IPS-18a (cell line): Measurements from ENCODE around the gene NMBR.
"Not testable (repeated sequence)": the region's sequence is repeated elsewhere in the genome, so short reads cannot be mapped to it uniquely, and the experiment has no call there.

Experiments used
- H3K27ac ChIP-seq: one replicate; pipeline ENCODE4 v1.5.1; 2013; ENCODE audit warnings: low read length
- H3K27me3 ChIP-seq: one replicate; pipeline ENCODE4 v1.6.1; 2013; ENCODE audit warnings: mild to moderate bottlenecking, low read length; ENCODE audit not compliant: control insufficient read depth, insufficient read depth
- H3K36me3 ChIP-seq: one replicate; pipeline ENCODE4 v1.6.1; 2013; ENCODE audit warnings: low read depth, low read length; ENCODE audit not compliant: control insufficient read depth
- H3K4me1 ChIP-seq: one replicate; pipeline ENCODE4 v1.6.1; 2013; ENCODE audit warnings: low read depth, low read length; ENCODE audit not compliant: control insufficient read depth
- H3K4me3 ChIP-seq: one replicate; pipeline ENCODE4 v1.5.1; 2013; ENCODE audit warnings: low read length
- H3K9ac ChIP-seq: one replicate; pipeline ENCODE4 v1.6.1; 2013; ENCODE audit warnings: mild to moderate bottlenecking, low read length, moderate library complexity
- H3K9me3 ChIP-seq: one replicate; pipeline ENCODE4 v1.6.1; 2013; ENCODE audit warnings: low read depth, low read length; ENCODE audit not compliant: control insufficient read depth

The NMBR gene

DNA sequence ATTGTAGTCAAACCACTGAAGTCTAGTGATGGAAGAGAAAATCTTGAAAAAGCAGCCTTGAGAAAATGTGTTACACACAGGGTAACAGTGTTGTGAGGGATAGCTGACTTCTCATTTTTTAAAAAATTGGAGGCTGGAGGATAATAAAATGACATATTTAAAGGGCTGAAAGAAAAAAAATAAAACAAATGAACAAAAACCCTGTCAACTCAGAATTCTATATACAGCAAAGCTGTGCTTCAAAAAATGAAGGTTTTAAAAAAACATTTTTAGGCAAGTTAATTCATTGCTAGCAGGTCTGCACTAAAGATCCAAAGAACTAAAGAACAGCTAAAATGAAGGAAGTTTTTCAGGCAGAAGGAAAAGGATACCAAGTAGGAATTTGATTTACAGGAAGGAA is 31.2 kb upstream of the NMBR start:
- Histone ChIP-seq H3K4me1 (no peaks in the 10 kb centered on the region), H3K9me3 (no peaks in the 10 kb centered on the region), H3K4me3 (no peak overlapping the region), H3K27ac (no peak overlapping the region), H3K36me3 (peaks cover 11% of the 10 kb centered on the region), H3K27me3 (no peaks in the 10 kb centered on the region), H3K9ac (no peak overlapping the region)

DNA sequence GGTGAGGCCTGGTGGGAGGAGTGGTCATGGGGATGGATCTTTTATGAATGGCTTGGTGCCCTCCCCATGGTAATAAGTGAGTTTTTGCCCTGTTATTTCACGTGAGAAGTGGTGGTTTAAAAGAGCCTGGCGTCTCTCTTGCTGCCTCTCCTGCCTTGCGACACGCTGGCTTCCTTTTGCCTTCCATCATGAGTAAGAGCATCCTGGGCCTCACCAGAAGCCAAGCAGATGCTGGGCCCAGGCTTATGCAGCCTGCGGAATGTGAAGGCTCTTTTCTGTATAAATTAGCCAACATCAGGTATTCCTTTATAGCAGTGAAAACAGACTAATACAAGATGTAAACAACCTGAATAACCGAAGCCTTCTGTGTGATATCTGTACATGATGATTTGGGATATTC is 27.8 kb upstream of the NMBR start:
- H3K9me3 ChIP-seq: no peaks in the 10 kb centered on the region
- peaks cover 39% of the 10 kb centered on the region for H3K36me3 ChIP-seq
- no peaks in the 10 kb centered on the region for H3K4me1 ChIP-seq
- H3K4me3 ChIP-seq: no peak overlapping the region
- no peaks in the 10 kb centered on the region for H3K27me3 ChIP-seq
- no peak overlapping the region for H3K27ac ChIP-seq
- H3K9ac ChIP-seq: no peak overlapping the region

DNA sequence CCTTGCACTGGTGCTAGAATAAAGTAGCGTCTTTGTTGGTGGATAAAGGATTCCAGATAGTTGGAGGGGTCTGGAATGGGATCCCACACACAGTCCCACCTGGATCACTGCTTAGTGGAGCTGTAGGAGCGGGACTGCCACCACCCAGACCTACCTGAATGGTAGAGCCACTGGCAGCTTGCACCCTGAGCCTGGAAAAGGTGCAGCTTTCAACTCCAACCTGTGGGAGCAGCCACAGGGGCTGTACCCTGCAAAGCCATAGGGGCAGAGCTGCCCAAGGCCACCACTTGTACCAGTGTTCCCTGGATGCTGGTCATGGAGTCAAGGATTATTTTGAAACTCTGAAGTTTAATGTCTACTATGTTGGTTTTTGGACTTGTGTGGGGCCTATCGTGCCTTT is 27.1 kb upstream of the NMBR start:
- no peaks in the 10 kb centered on the region for H3K9me3 ChIP-seq
- H3K27me3 ChIP-seq: no peaks in the 10 kb centered on the region
- H3K4me1 ChIP-seq: no peaks in the 10 kb centered on the region
- no peak overlapping the region for H3K9ac ChIP-seq
- peaks cover 39% of the 10 kb centered on the region for H3K36me3 ChIP-seq
- H3K27ac ChIP-seq: no peak overlapping the region
- H3K4me3 ChIP-seq: no peak overlapping the region

DNA sequence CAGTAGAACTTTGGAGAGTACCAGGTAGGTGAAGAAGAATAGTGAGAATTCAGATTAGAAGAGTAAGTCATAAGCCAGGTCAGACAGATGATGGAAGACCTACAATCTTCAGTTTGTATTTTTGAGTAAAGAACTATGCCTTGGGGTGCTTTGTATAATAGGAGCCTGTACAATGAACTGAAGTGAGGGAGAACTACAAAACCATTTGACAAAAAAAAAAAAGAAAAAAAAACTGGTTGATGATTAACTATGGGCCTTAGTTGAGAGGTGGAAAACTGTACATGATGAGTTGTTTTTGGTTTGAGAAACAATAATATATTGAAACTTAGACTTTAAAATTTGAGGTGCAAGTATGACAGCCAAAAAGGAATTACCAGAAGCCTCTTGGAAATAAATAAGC is 25.8 kb upstream of the NMBR start:
- Histone ChIP-seq H3K27ac (no peak overlapping the region), H3K27me3 (no peaks in the 10 kb centered on the region), H3K36me3 (peaks cover 41% of the 10 kb centered on the region), H3K9me3 (no peaks in the 10 kb centered on the region), H3K4me3 (no peak overlapping the region), H3K9ac (no peak overlapping the region), H3K4me1 (no peaks in the 10 kb centered on the region)

DNA sequence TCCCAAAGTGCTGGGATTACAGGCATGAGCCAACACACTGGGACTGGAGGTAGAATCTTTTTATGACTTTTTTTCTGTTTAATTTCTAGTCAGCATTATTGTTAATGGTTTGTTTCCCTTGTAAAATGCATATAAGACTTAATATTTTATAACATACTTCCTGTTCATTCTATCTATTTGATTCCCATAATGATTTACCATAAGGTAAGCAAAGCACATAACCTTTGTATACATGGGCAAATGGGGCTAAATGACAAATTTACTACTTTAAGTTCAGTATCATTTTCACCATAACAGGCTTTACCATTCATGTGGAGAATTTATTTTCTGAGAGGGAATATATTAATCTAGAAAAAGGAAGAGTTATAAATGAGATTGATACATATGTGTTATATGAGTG is 24.4 kb upstream of the NMBR start:
- Histone ChIP-seq H3K27me3 (no peaks in the 10 kb centered on the region), H3K9ac (no peak overlapping the region), H3K27ac (no peak overlapping the region), H3K36me3 (peaks cover 50% of the 10 kb centered on the region), H3K4me3 (no peak overlapping the region), H3K4me1 (no peaks in the 10 kb centered on the region), H3K9me3 (no peaks in the 10 kb centered on the region)

DNA sequence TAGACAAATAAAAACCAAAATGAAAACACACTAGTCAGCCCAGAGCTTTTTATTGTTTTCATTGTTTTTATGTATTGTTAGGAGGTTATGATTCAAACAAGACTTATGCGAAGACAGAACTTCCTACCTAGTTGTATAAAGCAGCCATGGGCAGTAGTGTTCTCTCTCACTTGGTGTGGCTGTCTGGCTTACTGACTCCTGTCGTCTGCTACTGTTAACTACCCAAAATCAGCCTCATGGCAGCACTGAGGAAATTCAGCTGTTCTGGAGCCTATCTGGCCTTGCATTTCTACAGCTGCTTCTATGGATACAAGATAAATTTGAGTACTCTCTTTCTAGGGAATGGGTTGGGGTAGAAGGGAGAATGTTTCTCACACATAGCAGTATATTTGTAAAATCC is 20.6 kb upstream of the NMBR start:
- Histone ChIP-seq H3K4me1 (no peaks in the 10 kb centered on the region), H3K4me3 (no peak overlapping the region), H3K27ac (no peak overlapping the region), H3K9me3 (no peaks in the 10 kb centered on the region), H3K9ac (no peak overlapping the region), H3K27me3 (no peaks in the 10 kb centered on the region), H3K36me3 (peaks cover 39% of the 10 kb centered on the region)

DNA sequence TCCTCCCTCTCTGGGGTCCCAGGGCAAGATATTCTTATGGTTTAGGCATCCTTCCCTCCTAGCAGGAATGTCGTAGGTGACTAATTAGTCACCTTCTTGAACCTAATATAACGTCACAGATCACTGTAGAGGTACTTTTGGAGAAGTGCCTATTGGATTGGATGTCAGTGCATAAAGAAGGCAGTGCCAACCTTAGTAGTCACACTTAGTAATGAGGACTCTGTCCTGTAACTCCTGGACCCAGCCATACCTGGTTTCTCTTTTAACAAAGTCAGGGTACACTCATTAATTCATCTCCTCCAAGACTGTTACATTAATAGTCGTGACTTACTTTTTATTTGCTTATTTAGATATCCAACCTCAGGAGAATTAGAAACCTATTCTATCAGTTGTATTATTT is 20.1 kb upstream of the NMBR start:
- H3K9ac ChIP-seq: no peak overlapping the region
- H3K9me3 ChIP-seq: no peaks in the 10 kb centered on the region
- H3K4me1 ChIP-seq: no peaks in the 10 kb centered on the region
- H3K27ac ChIP-seq: no peak overlapping the region
- no peaks in the 10 kb centered on the region for H3K27me3 ChIP-seq
- no peak overlapping the region for H3K4me3 ChIP-seq
- peaks cover 35% of the 10 kb centered on the region for H3K36me3 ChIP-seq

DNA sequence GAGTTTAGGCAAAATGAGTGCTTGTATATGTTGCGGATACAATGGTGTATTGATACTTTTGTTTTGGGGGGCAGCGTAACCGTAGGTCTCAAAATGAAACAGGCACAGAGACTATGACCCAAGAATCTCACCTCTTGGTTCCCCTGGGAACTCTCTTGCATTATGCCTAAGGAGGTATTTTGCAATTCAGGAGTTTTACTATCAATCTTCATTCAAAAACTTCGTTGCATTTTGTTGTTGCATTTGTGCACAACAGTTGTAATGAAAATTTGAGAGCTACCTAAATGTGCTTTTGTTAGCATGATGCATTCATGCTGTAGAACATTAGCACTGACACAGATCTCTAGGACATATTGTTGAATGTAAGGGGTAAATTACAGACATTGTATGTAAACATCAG is 18.3 kb upstream of the NMBR start:
- no peak overlapping the region for H3K27ac ChIP-seq
- H3K4me3 ChIP-seq: no peak overlapping the region
- no peaks in the 10 kb centered on the region for H3K27me3 ChIP-seq
- no peaks in the 10 kb centered on the region for H3K9me3 ChIP-seq
- no peak overlapping the region for H3K9ac ChIP-seq
- no peaks in the 10 kb centered on the region for H3K4me1 ChIP-seq
- H3K36me3 ChIP-seq: peaks cover 21% of the 10 kb centered on the region

DNA sequence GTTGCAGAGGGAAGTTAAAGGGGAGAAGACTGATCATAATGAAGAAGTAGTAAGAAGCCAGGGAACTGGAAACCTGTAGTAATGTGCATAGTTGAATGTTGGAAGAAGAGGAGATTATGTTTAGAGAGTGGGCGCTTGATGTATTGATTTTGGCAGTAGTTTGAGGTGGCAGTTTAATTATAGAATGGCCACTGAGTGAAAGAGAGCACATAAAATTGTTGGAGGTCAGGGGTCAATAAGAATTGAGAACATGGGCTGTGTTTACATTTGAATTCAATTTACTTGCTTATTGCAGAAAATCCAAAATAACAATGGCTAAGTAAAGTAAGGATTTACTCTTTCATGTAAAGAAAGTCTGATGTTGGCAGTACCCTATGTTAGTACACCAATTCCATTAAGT is 15.9 kb upstream of the NMBR start:
- no peak overlapping the region for H3K4me3 ChIP-seq
- H3K4me1 ChIP-seq: no peaks in the 10 kb centered on the region
- H3K9ac ChIP-seq: no peak overlapping the region
- H3K9me3 ChIP-seq: no peaks in the 10 kb centered on the region
- no peak overlapping the region for H3K27ac ChIP-seq
- peaks cover 14% of the 10 kb centered on the region for H3K36me3 ChIP-seq
- H3K27me3 ChIP-seq: no peaks in the 10 kb centered on the region

DNA sequence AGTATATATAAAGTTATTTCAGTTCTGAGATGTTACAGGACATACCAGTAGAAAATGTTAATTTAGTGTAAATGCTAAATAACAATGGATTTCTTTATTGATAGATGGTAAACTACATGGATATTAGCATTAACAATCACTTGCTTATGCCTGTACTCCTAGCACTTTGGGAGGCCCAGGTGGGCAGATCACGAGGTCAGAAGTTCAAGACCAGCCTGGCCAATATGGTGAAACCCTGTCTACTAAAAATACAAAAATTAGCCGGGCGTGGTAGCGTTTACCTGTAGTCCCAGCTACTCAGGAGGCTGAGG is 9.8 kb upstream of the NMBR start:
- not testable (repeated sequence) for H3K4me3 ChIP-seq, H3K9ac ChIP-seq, H3K9me3 ChIP-seq, H3K27ac ChIP-seq, H3K27me3 ChIP-seq, H3K36me3 ChIP-seq
- peaks cover 17% of the 10 kb centered on the region for H3K4me1 ChIP-seq

DNA sequence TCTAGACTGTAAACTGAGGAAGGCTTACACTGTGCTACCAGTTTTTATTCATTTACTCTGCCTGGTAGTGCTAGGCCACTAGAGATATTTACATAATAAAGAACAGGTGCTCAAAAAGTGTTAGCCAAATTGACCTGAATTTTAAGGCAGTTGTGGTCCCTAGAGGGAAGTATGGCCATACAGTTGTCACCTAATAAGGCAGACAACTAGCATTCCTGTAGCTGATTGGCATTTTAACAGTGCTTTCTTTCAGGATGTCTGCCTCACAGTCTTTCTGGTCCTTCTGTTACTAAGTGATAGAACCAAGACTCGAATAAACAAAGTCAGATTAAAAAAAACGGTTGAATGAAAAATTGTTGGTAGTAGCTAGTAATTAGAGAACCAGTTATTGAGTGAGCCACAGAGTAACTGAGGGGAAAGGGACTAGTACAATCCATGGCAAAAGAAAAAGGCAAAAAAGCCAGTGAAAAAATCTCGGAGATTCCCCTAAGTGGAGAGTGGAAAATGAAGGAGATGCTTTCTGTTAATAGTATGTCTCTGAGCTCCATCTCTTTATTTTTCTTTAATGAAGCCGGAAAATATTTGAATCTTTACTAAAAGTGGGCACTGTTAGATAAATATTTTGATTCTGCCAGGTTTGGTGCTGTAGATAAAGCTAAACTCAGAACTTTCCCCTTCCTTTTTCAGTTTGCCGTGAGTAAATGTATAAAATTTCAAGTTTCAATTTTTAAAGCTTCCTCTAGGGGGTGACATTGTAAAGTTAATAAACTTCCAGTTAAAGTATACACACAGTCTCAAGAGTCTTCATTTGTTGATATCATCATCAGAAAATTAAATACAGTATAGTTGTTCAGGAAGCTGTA is 9.2 kb upstream of the NMBR start:
- Histone ChIP-seq H3K9me3 (no peaks in the 10 kb centered on the region), H3K27me3 (no peaks in the 10 kb centered on the region), H3K4me1 (peaks cover 17% of the 10 kb centered on the region), H3K36me3 (no peaks in the 10 kb centered on the region), H3K9ac (peak overlapping the region; percentile 44), H3K4me3 (peak overlapping the region; percentile 4), H3K27ac (peak overlapping the region; percentile 66)

DNA sequence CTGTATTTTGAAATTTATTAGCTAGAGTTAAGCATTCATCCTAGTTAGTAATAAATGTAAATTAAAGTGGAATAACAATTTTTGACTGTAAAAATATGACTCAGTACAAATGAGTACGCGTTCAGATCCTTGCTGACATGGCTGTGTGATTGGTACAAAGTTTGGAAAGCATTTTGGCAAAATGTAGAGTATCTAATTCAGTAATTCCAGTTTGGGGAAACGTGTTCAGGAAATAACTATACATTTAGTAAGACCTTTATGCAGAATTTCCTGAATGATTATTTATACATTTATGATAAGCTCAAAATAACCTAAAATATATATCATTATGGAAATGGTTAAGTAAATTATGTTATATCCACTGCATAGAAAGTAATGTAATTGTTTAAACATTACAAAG is 8.2 kb upstream of the NMBR start:
- Histone ChIP-seq H3K27me3 (no peaks in the 10 kb centered on the region), H3K4me3 (no peak overlapping the region), H3K9ac (no peak overlapping the region), H3K36me3 (no peaks in the 10 kb centered on the region), H3K9me3 (no peaks in the 10 kb centered on the region), H3K27ac (no peak overlapping the region), H3K4me1 (peaks cover 17% of the 10 kb centered on the region)
